ENCODE measurements around the gene EVA1B. TPM values are rescaled to one million over a fixed set of nuclear protein-coding genes. Genes with fewer than 3 reads are reported as not detected.
A peak's percentile ranks its signal among the peaks of the same experiment; 100 is the strongest.

EVA1B gene
- total and polyA plus RNA-seq, 2 of the 13 experiments (the other 11 are each of a cell fraction or from before 2014, with no cell fraction given), result 3.9 to 6.6 TPM

- TF ChIP-seq, protein P1, sequence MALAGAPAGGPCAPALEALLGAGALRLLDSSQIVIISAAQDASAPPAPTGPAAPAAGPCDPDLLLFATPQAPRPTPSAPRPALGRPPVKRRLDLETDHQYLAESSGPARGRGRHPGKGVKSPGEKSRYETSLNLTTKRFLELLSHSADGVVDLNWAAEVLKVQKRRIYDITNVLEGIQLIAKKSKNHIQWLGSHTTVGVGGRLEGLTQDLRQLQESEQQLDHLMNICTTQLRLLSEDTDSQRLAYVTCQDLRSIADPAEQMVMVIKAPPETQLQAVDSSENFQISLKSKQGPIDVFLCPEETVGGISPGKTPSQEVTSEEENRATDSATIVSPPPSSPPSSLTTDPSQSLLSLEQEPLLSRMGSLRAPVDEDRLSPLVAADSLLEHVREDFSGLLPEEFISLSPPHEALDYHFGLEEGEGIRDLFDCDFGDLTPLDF (CRISPR knock-in tag; IDR thresholded peaks at IDR 0.05), result peak; percentile 36; the same call in 1 of the 2 replicates
- TF ChIP-seq ZNF44 (CRISPR knock-in tag; IDR thresholded peaks at IDR 0.05), result no peak; the same call in 1 of the 2 replicates
- no peak for TF ChIP-seq AHR (CRISPR knock-in tag; IDR thresholded peaks at IDR 0.05)
- peak; percentile 72; the same call in 1 of the 2 replicates for TF ChIP-seq IKZF5 (CRISPR knock-in tag; IDR thresholded peaks at IDR 0.05)
- no peak for TF ChIP-seq ZHX2 (IDR thresholded peaks at IDR 0.05; ENCODE audit: low read depth)
- no peak for TF ChIP-seq ZHX2 (CRISPR knock-in tag; IDR thresholded peaks at IDR 0.05; ENCODE audit: borderline replicate concordance)
- TF ChIP-seq ZNF251 (CRISPR knock-in tag; IDR thresholded peaks at IDR 0.05), result 0 out of 2 replicates have a peak, but pooled peaks have one; percentile 46
- TF ChIP-seq ZNF142 (CRISPR knock-in tag; IDR thresholded peaks at IDR 0.05), result 0 out of 2 replicates have a peak, but pooled peaks have one; percentile 21
- TF ChIP-seq ZNF333 (CRISPR knock-in tag; IDR thresholded peaks at IDR 0.05; ENCODE audit: borderline replicate concordance), result no peak
These were observed 16.5 kb downstream of the EVA1B start (continued) for GRCh38 chr1:36306902-36307456.
